ENCODE measurements around the gene AGMAT.

AGMAT gene

GRCh38 chr1:15574741-15575140 lies 10.1 kb downstream of the AGMAT start:
- no peak for TF ChIP-seq TAF1 (IDR thresholded peaks at IDR 0.05; ENCODE audit: borderline replicate concordance, insufficient read depth, low read length)
- TF ChIP-seq POLR2AphosphoS5 (IDR thresholded peaks at IDR 0.05; ENCODE audit: low read depth, low read length): no peak
- no peak for TF ChIP-seq SIN3A (IDR thresholded peaks at IDR 0.05; ENCODE audit: borderline replicate concordance, insufficient read depth, low read length)
- TF ChIP-seq FOXP2 (optimal IDR thresholded peaks at IDR 0.05; ENCODE audit: borderline replicate concordance, extremely low read depth, extremely low read length, insufficient read depth): no peak
- no peak for TF ChIP-seq REST (IDR thresholded peaks at IDR 0.05; ENCODE audit: insufficient read depth in 1 of 2, low read depth in 2 of 2, low read length in 2 of 2)

GRCh38 chr1:15573477-15573876 lies 11.4 kb downstream of the AGMAT start:
- no peak for TF ChIP-seq POLR2AphosphoS5 (IDR thresholded peaks at IDR 0.05; ENCODE audit: low read depth, low read length)
- TF ChIP-seq TAF1 (IDR thresholded peaks at IDR 0.05; ENCODE audit: borderline replicate concordance, insufficient read depth, low read length): no peak
- no peak for TF ChIP-seq FOXP2 (optimal IDR thresholded peaks at IDR 0.05; ENCODE audit: borderline replicate concordance, extremely low read depth, extremely low read length, insufficient read depth)
- TF ChIP-seq SIN3A (IDR thresholded peaks at IDR 0.05; ENCODE audit: borderline replicate concordance, insufficient read depth, low read length): no peak
- TF ChIP-seq REST (IDR thresholded peaks at IDR 0.05; ENCODE audit: insufficient read depth in 1 of 2, low read depth in 2 of 2, low read length in 2 of 2): no peak

- TF ChIP-seq SIN3A (IDR thresholded peaks at IDR 0.05; ENCODE audit: borderline replicate concordance, insufficient read depth, low read length): no peak
- no peak for TF ChIP-seq FOXP2 (optimal IDR thresholded peaks at IDR 0.05; ENCODE audit: borderline replicate concordance, extremely low read depth, extremely low read length, insufficient read depth)
- TF ChIP-seq POLR2AphosphoS5 (IDR thresholded peaks at IDR 0.05; ENCODE audit: low read depth, low read length): no peak
- no peak for TF ChIP-seq REST (IDR thresholded peaks at IDR 0.05; ENCODE audit: insufficient read depth in 1 of 2, low read depth in 2 of 2, low read length in 2 of 2)
- TF ChIP-seq TAF1 (IDR thresholded peaks at IDR 0.05; ENCODE audit: borderline replicate concordance, insufficient read depth, low read length): no peak
Measured at GRCh38 chr1:15571266-15571665, 13.6 kb downstream of the AGMAT start.

- TF ChIP-seq POLR2AphosphoS5 (IDR thresholded peaks at IDR 0.05; ENCODE audit: low read depth, low read length): no peak
- no peak for TF ChIP-seq TAF1 (IDR thresholded peaks at IDR 0.05; ENCODE audit: borderline replicate concordance, insufficient read depth, low read length)
- TF ChIP-seq FOXP2 (optimal IDR thresholded peaks at IDR 0.05; ENCODE audit: borderline replicate concordance, extremely low read depth, extremely low read length, insufficient read depth): no peak
- TF ChIP-seq REST (IDR thresholded peaks at IDR 0.05; ENCODE audit: insufficient read depth in 1 of 2, low read depth in 2 of 2, low read length in 2 of 2): no peak
- no peak for TF ChIP-seq SIN3A (IDR thresholded peaks at IDR 0.05; ENCODE audit: borderline replicate concordance, insufficient read depth, low read length)
Measured at GRCh38 chr1:15570861-15571260, 14.0 kb downstream of the AGMAT start.
